HepG2 (cell line): ENCODE results near the gene TOM1L2. TPM values are rescaled to one million over a fixed set of nuclear protein-coding genes. Genes with fewer than 3 reads are reported as not detected.

Experiments
- ESRRA ChIP-seq: sonication (generic); formaldehyde crosslinking; IDR thresholded peaks from 2 replicates; pipeline ENCODE4 v1.5.1; 2020; ENCODE audit warnings: mild to moderate bottlenecking, low read depth, missing genetic modification reagents
- IKZF4 ChIP-seq: sonication (generic); formaldehyde crosslinking; IDR thresholded peaks from 2 replicates; pipeline ENCODE4 v1.5.1; 2020; ENCODE audit warnings: borderline replicate concordance, mild to moderate bottlenecking, low read depth, missing genetic modification reagents; ENCODE audit errors: not compliant biosample characterization
- LCORL ChIP-seq, 2 experiments: fragments of 450-650 bp in 1 of 2; sonication (generic) in 1 of 2; formaldehyde crosslinking in 1 of 2; IDR thresholded peaks; 2 replicates each; pipeline versions ENCODE4 v1.5.0 to v1.6.1; 2017 to 2020; ENCODE audit warnings: antibody characterized with exemption in 1 of 2, missing genetic modification reagents in 1 of 2
- REL ChIP-seq: sonication (generic); formaldehyde crosslinking; conservative IDR thresholded peaks from 2 replicates; pipeline ENCODE4 v1.8.0; 2022; ENCODE audit warnings: mild to moderate bottlenecking, missing genetic modification reagents, moderate library complexity
- SAP130 ChIP-seq: IDR thresholded peaks from 2 replicates; pipeline ENCODE4 v1.6.1; 2016; ENCODE audit warnings: low read depth
- SOX5 ChIP-seq: IDR thresholded peaks from 2 replicates; pipeline ENCODE4 v1.6.1; 2016; ENCODE audit warnings: borderline replicate concordance
- STAG1 ChIP-seq: sonication (generic); formaldehyde crosslinking; IDR thresholded peaks from 2 replicates; pipeline ENCODE4 v1.4.0; 2020; ENCODE audit warnings: missing genetic modification reagents
- TARDBP ChIP-seq: sonication (generic); formaldehyde crosslinking; IDR thresholded peaks from 2 replicates; pipeline ENCODE4 v1.8.0; 2022; ENCODE audit warnings: mild to moderate bottlenecking, missing genetic modification reagents
- THRA ChIP-seq: sonication (generic); formaldehyde crosslinking; IDR thresholded peaks from 2 replicates; pipeline ENCODE4 v1.4.0; 2020; ENCODE audit warnings: missing genetic modification reagents, borderline replicate concordance
- ZNF274 ChIP-seq: sonication (generic); formaldehyde crosslinking; IDR thresholded peaks from 2 replicates; pipeline ENCODE4 v1.5.1; 2020; ENCODE audit warnings: mild to moderate bottlenecking, missing genetic modification reagents
- ZNF331 ChIP-seq: sonication (generic); formaldehyde crosslinking; IDR thresholded peaks from 2 replicates; pipeline ENCODE4 v1.4.0; 2020; ENCODE audit warnings: missing genetic modification reagents
- ZNF333 ChIP-seq: sonication (generic); formaldehyde crosslinking; IDR thresholded peaks from 2 replicates; pipeline ENCODE4 v1.4.0; 2020; ENCODE audit warnings: mild to moderate bottlenecking, missing genetic modification reagents, borderline replicate concordance
- ZNF350 ChIP-seq: sonication (generic); formaldehyde crosslinking; IDR thresholded peaks from 2 replicates; pipeline ENCODE4 v1.4.0; 2020; ENCODE audit warnings: mild to moderate bottlenecking, low read depth, missing genetic modification reagents, borderline replicate concordance
- ZNF580 ChIP-seq: IDR thresholded peaks from 2 replicates; pipeline ENCODE4 v1.6.1; 2016; ENCODE audit warnings: low read depth, borderline replicate concordance
- ZNF605 ChIP-seq: sonication (generic); formaldehyde crosslinking; IDR thresholded peaks from 2 replicates; pipeline ENCODE4 v1.8.0; 2022; ENCODE audit warnings: mild to moderate bottlenecking, missing genetic modification reagents
- polyA plus RNA-seq, 8 experiments: library from polyadenylated mRNA; depleted of rRNA in 3 of 8; stranded (reverse) in 7 of 8; unstranded in 1 of 8; fragments of >200 nt; fragmentation: Illumina TruSeq in 4 of 8; extraction: Trizol in 4 of 8; gene quantifications; 2 replicates each; pipeline versions ENCODE4 v1.2.1 to v1.2.3, GENCODE V29; 2011 to 2016; ENCODE audit warnings: low read depth in 4 of 8, missing spikeins in 1 of 8, mixed read lengths in 1 of 8; ENCODE audit not compliant: insufficient read depth in 1 of 8
- total RNA-seq, 5 experiments: library from RNA; depleted of rRNA; stranded (reverse); fragments of >200 nt; fragmentation: Illumina TruSeq; extraction: Trizol; gene quantifications; 2 replicates each; pipeline ENCODE4 v1.2.3, GENCODE V29; 2016; ENCODE audit warnings: low read depth in 1 of 5

TOM1L2 gene
- total and polyA plus RNA-seq, 2 of the 13 experiments (the other 11 are each of a cell fraction or from before 2014, with no cell fraction given) = 4.7 to 7.4 TPM

GRCh38 chr17:17806611-17807274 lies 165.5 kb downstream of the TOM1L2 start (continued):
- TF ChIP-seq ZNF350 (CRISPR knock-in tag) = peak; percentile 42; the same call in 1 of the 2 replicates
- TF ChIP-seq ESRRA (CRISPR knock-in tag) = peak; percentile 89
- TF ChIP-seq ZNF333 (CRISPR knock-in tag) = no peak
- 0 out of 2 replicates have a peak, but pooled peaks have one; percentile 24 for TF ChIP-seq ZNF331 (CRISPR knock-in tag)
- TF ChIP-seq SOX5 = peak; percentile 18; the same call in 1 of the 2 replicates
- no peak for TF ChIP-seq LCORL (IDR thresholded peaks at IDR 0.05)
- TF ChIP-seq LCORL (CRISPR knock-in tag; IDR thresholded peaks at IDR 0.05) = peak; percentile 56; the same call in 1 of the 2 replicates
- no peak for TF ChIP-seq REL (CRISPR knock-in tag)
- TF ChIP-seq ZNF605 (CRISPR knock-in tag) = 0 out of 2 replicates have a peak, but pooled peaks have one; percentile 28
- TF ChIP-seq THRA (CRISPR knock-in tag) = peak; percentile 94; the same call in 1 of the 2 replicates
- TF ChIP-seq ZNF580 (CRISPR knock-in tag) = peak; percentile 37; the same call in 1 of the 2 replicates
- TF ChIP-seq IKZF4 (CRISPR knock-in tag) = no peak
- peak; percentile 30; the same call in 1 of the 2 replicates for TF ChIP-seq STAG1 (CRISPR knock-in tag)
- TF ChIP-seq ZNF274 (CRISPR knock-in tag) = 0 out of 2 replicates have a peak, but pooled peaks have one; percentile 19
- TF ChIP-seq TARDBP (CRISPR knock-in tag) = peak; percentile 38; the same call in 1 of the 2 replicates
- peak; percentile 31; the same call in 1 of the 2 replicates for TF ChIP-seq SAP130 (CRISPR knock-in tag)
